ENCODE data around the gene PDE8B. TPM values are rescaled to one million over a fixed set of nuclear protein-coding genes. Genes with fewer than 3 reads are reported as not detected.

The PDE8B gene
- total RNA-seq, 1 donor from 2014 or later: 5.9 TPM

DNA sequence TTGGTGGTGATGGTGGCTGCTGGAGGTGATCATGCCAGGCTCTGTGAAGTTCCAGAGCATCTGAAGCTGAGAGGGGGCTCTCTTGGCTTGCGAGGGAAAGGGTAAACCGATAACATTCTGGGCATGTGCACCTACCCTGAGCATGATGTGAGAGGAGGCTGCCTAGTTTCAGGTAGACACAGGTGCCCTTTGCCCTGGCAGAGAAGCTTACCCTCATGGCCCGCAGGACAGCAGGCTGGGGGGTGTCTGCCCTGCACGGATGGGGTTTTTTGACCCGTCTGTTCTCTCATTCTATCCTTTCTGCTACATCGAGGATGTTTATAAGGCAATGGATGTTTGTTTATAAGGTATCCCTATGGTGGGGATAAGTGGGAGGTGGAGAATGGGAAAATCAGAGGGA, 148.8 kb downstream of the PDE8B start:
- Histone ChIP-seq H3K36me3 (no peaks in the 10 kb centered on the region), H3K4me3 (no peak overlapping the region), H3K4me1 (peaks cover 14% of the 10 kb centered on the region), H3K27me3 (no peaks in the 10 kb centered on the region), H3K27ac (peak overlapping the region; percentile 58), H3K9me3 (no peaks in the 10 kb centered on the region)
- TF ChIP-seq POLR2AphosphoS5 (IDR thresholded peaks at IDR 0.05; ENCODE audit: insufficient read depth in 1 of 2, low read depth in 1 of 2) (no peak), POLR2A (IDR thresholded peaks at IDR 0.05) (no peak)
- TF ChIP-seq, protein P1, sequence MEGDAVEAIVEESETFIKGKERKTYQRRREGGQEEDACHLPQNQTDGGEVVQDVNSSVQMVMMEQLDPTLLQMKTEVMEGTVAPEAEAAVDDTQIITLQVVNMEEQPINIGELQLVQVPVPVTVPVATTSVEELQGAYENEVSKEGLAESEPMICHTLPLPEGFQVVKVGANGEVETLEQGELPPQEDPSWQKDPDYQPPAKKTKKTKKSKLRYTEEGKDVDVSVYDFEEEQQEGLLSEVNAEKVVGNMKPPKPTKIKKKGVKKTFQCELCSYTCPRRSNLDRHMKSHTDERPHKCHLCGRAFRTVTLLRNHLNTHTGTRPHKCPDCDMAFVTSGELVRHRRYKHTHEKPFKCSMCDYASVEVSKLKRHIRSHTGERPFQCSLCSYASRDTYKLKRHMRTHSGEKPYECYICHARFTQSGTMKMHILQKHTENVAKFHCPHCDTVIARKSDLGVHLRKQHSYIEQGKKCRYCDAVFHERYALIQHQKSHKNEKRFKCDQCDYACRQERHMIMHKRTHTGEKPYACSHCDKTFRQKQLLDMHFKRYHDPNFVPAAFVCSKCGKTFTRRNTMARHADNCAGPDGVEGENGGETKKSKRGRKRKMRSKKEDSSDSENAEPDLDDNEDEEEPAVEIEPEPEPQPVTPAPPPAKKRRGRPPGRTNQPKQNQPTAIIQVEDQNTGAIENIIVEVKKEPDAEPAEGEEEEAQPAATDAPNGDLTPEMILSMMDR (IDR thresholded peaks at IDR 0.05): no peak
- intact Hi-C loops (cut with DNase I): no loop called here
- DNase-seq (ENCODE audit: extremely low spot score in 2 of 2): no peak

DNA sequence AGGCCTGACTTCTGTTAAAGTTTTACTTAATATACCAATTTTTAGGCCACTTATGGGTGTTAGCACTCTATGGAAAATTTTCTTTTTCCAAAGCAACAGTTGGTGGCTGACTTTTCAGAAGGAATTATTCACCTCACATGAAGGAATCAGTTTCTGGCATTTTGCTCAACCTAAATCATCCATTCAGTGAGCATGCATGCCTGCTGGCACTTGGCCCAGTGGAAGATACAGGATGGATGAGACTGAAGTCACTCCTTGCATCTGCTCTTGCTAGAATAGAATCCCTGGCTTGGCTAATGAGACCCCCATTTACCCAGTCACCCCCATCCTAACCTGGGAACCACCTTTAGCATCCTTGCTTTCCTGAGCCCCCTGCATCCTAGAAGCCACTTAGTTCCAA, 149.9 kb downstream of the PDE8B start:
- peaks cover 14% of the 10 kb centered on the region for H3K4me1 ChIP-seq
- H3K36me3 ChIP-seq: no peaks in the 10 kb centered on the region
- TF ChIP-seq POLR2A (IDR thresholded peaks at IDR 0.05): no peak
- no peak for DNase-seq (ENCODE audit: extremely low spot score in 2 of 2)
- no peak overlapping the region for H3K27ac ChIP-seq
- no peaks in the 10 kb centered on the region for H3K27me3 ChIP-seq
- H3K4me3 ChIP-seq: no peak overlapping the region
- intact Hi-C loops (cut with DNase I): no loop called here
- H3K9me3 ChIP-seq: no peaks in the 10 kb centered on the region

DNA sequence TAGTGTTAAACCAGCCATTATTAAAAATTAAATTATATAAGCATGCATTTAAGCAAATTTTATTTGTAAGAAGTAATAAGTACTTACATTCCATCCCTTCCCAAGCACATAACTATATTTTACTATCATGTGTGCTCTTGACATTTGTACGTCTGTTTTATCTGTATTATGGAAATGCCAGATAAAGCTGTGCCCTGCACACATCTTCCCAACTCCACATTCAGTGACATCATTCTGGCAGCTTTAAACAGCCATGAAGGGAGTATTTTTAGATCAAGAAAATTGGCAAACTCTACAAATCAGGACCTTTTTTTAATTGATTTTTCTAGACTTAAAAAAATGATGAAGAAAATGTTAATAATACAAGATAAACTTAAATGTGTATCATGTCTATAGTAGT, 150.5 kb downstream of the PDE8B start:
- no peaks in the 10 kb centered on the region for H3K36me3 ChIP-seq
- H3K27me3 ChIP-seq: no peaks in the 10 kb centered on the region
- intact Hi-C loops (cut with DNase I): no loop called here
- no peak for TF ChIP-seq POLR2AphosphoS5 (IDR thresholded peaks at IDR 0.05; ENCODE audit: insufficient read depth in 1 of 2, low read depth in 1 of 2)
- TF ChIP-seq, protein P1 (IDR thresholded peaks at IDR 0.05): no peak
- no peaks in the 10 kb centered on the region for H3K9me3 ChIP-seq
- DNase-seq (ENCODE audit: extremely low spot score in 2 of 2): no peak
- H3K4me1 ChIP-seq: peaks cover 14% of the 10 kb centered on the region
- no peak overlapping the region for H3K27ac ChIP-seq
- H3K4me3 ChIP-seq: no peak overlapping the region

DNA sequence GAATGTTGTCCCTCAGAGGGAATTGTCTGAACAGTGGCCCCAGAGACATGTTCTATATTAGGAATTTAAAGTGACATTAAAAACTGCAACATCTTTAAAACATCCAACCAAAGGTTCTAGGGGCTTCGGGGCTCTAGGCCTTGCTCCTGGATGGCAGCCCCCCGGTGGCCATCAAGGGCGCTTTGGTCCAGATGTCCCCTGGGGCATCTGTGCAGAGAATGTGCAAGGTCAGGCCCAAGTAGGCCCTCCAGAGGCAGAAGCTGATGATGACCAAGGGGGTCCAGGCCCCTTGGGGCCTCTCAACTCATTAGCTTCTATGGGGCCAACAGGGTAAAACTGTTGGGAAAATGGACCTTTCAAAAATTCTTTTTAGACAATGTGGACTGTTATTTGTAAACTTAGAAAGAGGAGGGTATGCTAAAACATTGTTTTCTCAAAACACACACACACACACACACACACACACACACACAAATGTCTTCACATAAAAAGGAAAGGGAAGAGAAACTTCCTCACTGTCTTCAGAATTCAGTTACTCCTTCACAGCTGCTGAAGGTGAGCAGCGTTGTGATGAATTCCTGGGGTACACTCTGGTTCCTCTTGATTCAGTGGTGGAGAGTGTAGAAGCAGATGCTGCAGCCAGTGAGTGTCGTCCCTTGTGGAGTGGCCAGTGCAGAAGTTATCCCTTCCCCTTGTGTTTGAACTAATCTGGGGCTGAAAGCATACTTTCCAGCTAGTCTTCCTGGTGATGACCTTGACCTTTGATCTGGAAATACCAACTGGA, 156.4 kb downstream of the PDE8B start:
- intact Hi-C loops (cut with DNase I): no loop called here
- no peaks in the 10 kb centered on the region for H3K4me1 ChIP-seq
- DNase-seq (ENCODE audit: extremely low spot score in 2 of 2): no peak
- no peaks in the 10 kb centered on the region for H3K36me3 ChIP-seq
- no peaks in the 10 kb centered on the region for H3K9me3 ChIP-seq
- no peak overlapping the region for H3K4me3 ChIP-seq
- H3K27ac ChIP-seq: no peak overlapping the region
- TF ChIP-seq, protein P1 (IDR thresholded peaks at IDR 0.05): no peak
- TF ChIP-seq POLR2A (IDR thresholded peaks at IDR 0.05): no peak
- TF ChIP-seq POLR2AphosphoS5 (IDR thresholded peaks at IDR 0.05; ENCODE audit: insufficient read depth in 1 of 2, low read depth in 1 of 2): no peak
- no peaks in the 10 kb centered on the region for H3K27me3 ChIP-seq

DNA sequence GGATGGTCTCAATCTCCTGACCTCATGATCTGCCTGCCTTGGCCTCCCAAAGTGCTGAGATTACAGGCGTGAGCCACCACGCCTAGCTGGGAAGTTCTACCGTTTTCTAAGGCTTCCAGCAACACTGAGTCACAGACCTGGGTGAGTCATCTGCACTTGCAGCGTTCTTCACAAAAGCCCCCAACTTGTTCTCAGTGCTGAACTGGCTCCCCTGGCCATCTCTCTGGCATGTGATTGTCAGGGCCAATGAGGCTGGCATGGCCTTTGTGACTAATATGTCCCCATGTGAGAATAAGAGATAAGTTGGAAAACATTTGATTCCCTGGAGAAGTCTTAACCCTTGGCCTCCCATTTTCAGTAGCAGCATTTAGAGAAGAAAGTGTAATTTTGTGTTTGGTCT, 157.3 kb downstream of the PDE8B start:
- intact Hi-C loops (cut with DNase I): no loop called here
- Histone ChIP-seq H3K4me1 (no peaks in the 10 kb centered on the region), H3K9me3 (no peaks in the 10 kb centered on the region), H3K27ac (no peak overlapping the region), H3K4me3 (no peak overlapping the region), H3K36me3 (no peaks in the 10 kb centered on the region), H3K27me3 (no peaks in the 10 kb centered on the region)
- DNase-seq (ENCODE audit: extremely low spot score in 2 of 2): no peak
- TF ChIP-seq POLR2AphosphoS5 (IDR thresholded peaks at IDR 0.05; ENCODE audit: insufficient read depth in 1 of 2, low read depth in 1 of 2) (no peak), POLR2A (IDR thresholded peaks at IDR 0.05) (no peak)
- TF ChIP-seq, protein P1 (IDR thresholded peaks at IDR 0.05): no peak

All from vagina (tissue), 2 donors.